ENCODE results near the gene FLT3. TPM values are rescaled to one million over a fixed set of nuclear protein-coding genes. Genes with fewer than 3 reads are reported as not detected.

FLT3 gene
- total RNA-seq, 1 donor from 2014 or later: not detected

DNA sequence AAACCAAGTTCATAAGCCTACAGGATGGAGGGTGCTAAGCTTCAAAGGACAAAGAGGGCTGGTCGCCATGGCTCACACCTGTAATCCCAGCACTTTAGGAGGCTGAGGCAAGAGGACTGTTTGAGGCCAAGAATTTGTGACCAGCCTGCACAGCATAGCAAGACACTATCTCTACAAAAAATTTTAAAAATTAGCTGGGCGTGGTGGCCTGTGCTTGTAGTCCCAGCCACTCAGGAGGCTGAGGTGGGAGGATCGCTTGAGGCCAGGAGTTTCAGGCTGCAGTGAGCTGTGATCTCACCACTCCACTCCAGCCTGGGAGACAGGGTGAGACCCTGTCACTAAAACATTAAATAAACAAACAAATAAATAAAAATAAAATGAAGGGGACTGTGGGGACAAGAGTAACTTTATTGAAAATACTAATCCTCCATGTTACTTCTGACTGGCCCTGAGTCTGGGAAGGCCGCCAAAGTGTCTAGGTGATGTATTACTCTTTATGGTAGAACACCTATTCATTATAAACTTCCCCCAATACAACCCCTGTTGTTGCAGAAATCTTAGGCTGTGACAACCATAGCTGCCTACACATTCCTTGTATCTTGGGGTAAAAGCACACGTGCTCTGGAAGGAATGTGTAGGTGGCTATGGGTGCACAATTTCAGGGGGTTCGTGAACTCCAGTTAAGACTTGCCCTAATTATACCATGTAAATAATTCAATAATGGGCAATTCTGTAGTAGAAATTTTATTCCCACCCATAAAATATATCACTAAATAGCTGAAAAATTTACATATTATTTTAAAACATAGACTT, 97.3 kb downstream of the FLT3 start:
- Histone ChIP-seq H3K27me3 (no peaks in the 10 kb centered on the region), H3K4me1 (no peaks in the 10 kb centered on the region), H3K4me3 (no peak overlapping the region), H3K36me3 (no peaks in the 10 kb centered on the region), H3K27ac (no peak overlapping the region), H3K9me3 (no peaks in the 10 kb centered on the region)
- intact Hi-C loops (cut with DNase I): no loop called here
- no peak for DNase-seq (ENCODE audit: extremely low spot score in 2 of 2)
- TF ChIP-seq POLR2A (IDR thresholded peaks at IDR 0.05): no peak
- TF ChIP-seq, protein P1, sequence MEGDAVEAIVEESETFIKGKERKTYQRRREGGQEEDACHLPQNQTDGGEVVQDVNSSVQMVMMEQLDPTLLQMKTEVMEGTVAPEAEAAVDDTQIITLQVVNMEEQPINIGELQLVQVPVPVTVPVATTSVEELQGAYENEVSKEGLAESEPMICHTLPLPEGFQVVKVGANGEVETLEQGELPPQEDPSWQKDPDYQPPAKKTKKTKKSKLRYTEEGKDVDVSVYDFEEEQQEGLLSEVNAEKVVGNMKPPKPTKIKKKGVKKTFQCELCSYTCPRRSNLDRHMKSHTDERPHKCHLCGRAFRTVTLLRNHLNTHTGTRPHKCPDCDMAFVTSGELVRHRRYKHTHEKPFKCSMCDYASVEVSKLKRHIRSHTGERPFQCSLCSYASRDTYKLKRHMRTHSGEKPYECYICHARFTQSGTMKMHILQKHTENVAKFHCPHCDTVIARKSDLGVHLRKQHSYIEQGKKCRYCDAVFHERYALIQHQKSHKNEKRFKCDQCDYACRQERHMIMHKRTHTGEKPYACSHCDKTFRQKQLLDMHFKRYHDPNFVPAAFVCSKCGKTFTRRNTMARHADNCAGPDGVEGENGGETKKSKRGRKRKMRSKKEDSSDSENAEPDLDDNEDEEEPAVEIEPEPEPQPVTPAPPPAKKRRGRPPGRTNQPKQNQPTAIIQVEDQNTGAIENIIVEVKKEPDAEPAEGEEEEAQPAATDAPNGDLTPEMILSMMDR (IDR thresholded peaks at IDR 0.05): no peak
- no peak for TF ChIP-seq POLR2AphosphoS5 (IDR thresholded peaks at IDR 0.05; ENCODE audit: insufficient read depth in 1 of 2, low read depth in 1 of 2)

DNA sequence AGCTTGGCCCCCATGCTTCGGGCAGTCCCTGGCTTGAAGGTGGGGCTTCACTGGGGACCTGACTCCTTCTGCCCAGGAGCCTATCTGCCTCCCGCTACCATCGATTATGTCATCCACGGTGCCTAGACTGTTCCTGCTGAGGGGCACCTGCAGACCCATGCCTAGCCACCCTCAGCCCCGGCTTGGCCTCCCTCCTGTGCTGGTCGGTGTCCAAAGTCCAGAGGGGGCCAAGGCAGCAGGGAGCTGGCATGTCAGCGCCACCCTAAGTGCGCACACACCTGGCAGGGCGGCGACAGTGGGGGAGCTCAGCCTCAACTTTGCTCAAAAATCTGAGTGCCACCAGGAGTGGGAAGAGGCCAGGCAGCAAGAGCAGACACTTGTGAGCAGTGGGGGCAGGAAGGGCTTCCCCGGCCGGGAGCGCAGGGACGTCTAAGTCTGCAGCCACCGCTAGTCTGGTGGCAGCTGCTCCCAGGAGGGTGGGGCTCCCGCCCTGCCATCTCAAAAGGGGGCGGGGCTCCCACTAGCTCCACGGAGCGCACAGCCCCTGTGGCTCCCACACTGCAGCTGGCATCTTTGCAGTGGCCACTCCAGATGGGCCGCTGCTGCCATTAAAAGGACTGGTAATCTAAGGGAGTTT, 98.4 kb downstream of the FLT3 start:
- Histone ChIP-seq H3K36me3 (no peaks in the 10 kb centered on the region), H3K27ac (no peak overlapping the region), H3K27me3 (no peaks in the 10 kb centered on the region), H3K4me1 (no peaks in the 10 kb centered on the region), H3K9me3 (no peaks in the 10 kb centered on the region), H3K4me3 (no peak overlapping the region)
- intact Hi-C loops (cut with DNase I): no loop called here
- no peak for DNase-seq (ENCODE audit: extremely low spot score in 2 of 2)
- TF ChIP-seq POLR2AphosphoS5 (IDR thresholded peaks at IDR 0.05; ENCODE audit: insufficient read depth in 1 of 2, low read depth in 1 of 2): no peak

DNA sequence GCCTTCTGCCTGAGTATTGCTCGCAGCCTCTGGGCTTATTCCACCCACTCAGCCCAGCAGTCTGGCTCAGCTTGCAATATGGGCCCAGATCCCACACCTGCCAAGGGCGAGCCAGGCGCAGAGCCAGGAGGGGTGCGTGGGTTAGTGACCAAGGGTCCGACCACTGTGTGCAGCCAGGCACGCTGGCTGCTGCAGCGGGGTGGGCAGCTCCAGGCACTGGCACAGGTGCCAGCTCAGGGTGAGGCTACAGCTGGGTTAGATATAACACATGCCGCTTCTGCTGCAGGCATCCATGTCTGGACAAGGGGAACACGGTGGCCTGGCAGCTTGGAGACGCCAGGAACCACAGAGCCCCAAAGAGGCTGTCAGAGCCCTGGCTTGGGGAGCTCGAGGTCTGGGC, 99.3 kb downstream of the FLT3 start:
- intact Hi-C loops (cut with DNase I): no loop called here
- no peak for TF ChIP-seq POLR2A (IDR thresholded peaks at IDR 0.05)
- no peak for TF ChIP-seq POLR2AphosphoS5 (IDR thresholded peaks at IDR 0.05; ENCODE audit: insufficient read depth in 1 of 2, low read depth in 1 of 2)
- TF ChIP-seq, protein P1 (IDR thresholded peaks at IDR 0.05): no peak

DNA sequence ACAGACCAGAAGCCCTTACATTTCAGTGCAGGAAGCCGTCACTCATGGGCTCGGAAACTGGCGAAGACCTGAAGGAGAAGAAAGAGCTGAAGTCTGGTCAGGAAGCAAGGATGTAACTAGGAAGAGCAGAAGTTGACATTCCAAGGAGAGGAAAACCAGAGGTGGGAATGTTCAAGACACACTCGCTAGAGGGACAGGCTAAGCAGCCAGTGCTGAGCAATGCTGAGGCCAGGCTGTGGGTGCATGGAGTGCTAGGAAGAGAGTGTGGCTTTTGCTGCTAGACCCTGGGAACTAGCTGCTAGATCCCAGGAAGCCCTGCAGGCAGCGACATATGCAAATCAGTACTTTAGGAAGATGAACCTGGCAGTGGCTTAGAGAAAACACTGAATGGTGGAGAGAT, 99.8 kb downstream of the FLT3 start:
- TF ChIP-seq POLR2A (IDR thresholded peaks at IDR 0.05): no peak
- no peak for TF ChIP-seq POLR2AphosphoS5 (IDR thresholded peaks at IDR 0.05; ENCODE audit: insufficient read depth in 1 of 2, low read depth in 1 of 2)
- TF ChIP-seq, protein P1 (IDR thresholded peaks at IDR 0.05): no peak
- intact Hi-C loops (cut with DNase I): no loop called here

More for the DNA sequence above, 99.3 kb downstream of the FLT3 start:
- Histone ChIP-seq H3K9me3 (no peaks in the 10 kb centered on the region), H3K36me3 (no peaks in the 10 kb centered on the region), H3K27me3 (no peaks in the 10 kb centered on the region), H3K27ac (no peak overlapping the region), H3K4me3 (no peak overlapping the region), H3K4me1 (no peaks in the 10 kb centered on the region)
- DNase-seq (ENCODE audit: extremely low spot score in 2 of 2): no peak

DNA sequence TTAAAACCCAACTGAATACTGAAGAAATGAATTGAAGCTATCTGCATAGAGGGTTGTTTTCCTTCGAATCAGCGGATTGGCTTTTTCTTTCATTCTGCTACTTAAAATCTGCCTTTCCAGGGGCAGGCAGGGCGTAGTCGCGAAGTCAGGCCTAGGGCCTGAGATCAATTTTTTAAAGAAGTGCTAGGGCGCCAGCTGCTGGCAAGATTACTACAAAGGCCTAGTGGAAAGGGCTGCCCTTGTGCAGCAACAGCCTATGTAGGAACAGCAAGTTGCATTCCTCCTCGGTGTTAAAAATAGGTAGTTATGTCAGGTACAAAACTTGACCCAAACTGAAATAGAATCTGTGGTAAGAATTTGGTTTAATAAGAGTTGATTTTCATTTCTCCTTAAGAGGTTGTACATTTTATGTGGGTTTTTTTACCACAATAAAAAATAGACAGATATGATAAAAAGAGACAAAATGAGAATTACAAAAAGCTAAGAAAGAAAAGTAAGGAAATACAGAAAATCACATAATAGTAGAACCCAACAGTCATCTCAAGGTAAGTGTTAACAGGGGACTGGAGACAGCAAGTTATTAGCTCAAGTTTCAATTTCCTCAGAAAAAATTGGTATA, 102.4 kb downstream of the FLT3 start:
- intact Hi-C loops (cut with DNase I): no loop called here
- no peaks in the 10 kb centered on the region for H3K36me3 ChIP-seq
- TF ChIP-seq POLR2AphosphoS5 (IDR thresholded peaks at IDR 0.05; ENCODE audit: insufficient read depth in 1 of 2, low read depth in 1 of 2) (no peak), POLR2A (IDR thresholded peaks at IDR 0.05) (no peak)
- TF ChIP-seq, protein P1 (IDR thresholded peaks at IDR 0.05): no peak
- H3K9me3 ChIP-seq: no peaks in the 10 kb centered on the region
- no peak overlapping the region for H3K27ac ChIP-seq
- H3K4me3 ChIP-seq: no peak overlapping the region
- H3K4me1 ChIP-seq: no peaks in the 10 kb centered on the region
- no peak for DNase-seq (ENCODE audit: extremely low spot score in 2 of 2)
- H3K27me3 ChIP-seq: no peaks in the 10 kb centered on the region

More for the DNA sequence above, 99.8 kb downstream of the FLT3 start:
- Histone ChIP-seq H3K27me3 (no peaks in the 10 kb centered on the region), H3K27ac (no peak overlapping the region), H3K36me3 (no peaks in the 10 kb centered on the region), H3K4me3 (no peak overlapping the region), H3K4me1 (no peaks in the 10 kb centered on the region), H3K9me3 (no peaks in the 10 kb centered on the region)
- no peak for DNase-seq (ENCODE audit: extremely low spot score in 2 of 2)
